AG09319 (cell line): ENCODE measurements around the gene ERC2.
"Not testable (repeated sequence)": the region's sequence is repeated elsewhere in the genome, so short reads cannot be mapped to it uniquely, and the experiment has no call there.

Experiments used
- DNase-seq: peaks from one replicate; pipeline ENCODE4 v3.0.0-alpha.2; 2010; ENCODE audit warnings: low read depth; ENCODE audit errors: extremely low read depth
- TF ChIP-seq, protein P1 (sequence below): IDR thresholded peaks from 2 replicates; pipeline ENCODE4 v1.5.1; 2011; ENCODE audit warnings: low read depth, mild to moderate bottlenecking, inconsistent platforms, low read length, moderate library complexity

Gene ERC2

DNA sequence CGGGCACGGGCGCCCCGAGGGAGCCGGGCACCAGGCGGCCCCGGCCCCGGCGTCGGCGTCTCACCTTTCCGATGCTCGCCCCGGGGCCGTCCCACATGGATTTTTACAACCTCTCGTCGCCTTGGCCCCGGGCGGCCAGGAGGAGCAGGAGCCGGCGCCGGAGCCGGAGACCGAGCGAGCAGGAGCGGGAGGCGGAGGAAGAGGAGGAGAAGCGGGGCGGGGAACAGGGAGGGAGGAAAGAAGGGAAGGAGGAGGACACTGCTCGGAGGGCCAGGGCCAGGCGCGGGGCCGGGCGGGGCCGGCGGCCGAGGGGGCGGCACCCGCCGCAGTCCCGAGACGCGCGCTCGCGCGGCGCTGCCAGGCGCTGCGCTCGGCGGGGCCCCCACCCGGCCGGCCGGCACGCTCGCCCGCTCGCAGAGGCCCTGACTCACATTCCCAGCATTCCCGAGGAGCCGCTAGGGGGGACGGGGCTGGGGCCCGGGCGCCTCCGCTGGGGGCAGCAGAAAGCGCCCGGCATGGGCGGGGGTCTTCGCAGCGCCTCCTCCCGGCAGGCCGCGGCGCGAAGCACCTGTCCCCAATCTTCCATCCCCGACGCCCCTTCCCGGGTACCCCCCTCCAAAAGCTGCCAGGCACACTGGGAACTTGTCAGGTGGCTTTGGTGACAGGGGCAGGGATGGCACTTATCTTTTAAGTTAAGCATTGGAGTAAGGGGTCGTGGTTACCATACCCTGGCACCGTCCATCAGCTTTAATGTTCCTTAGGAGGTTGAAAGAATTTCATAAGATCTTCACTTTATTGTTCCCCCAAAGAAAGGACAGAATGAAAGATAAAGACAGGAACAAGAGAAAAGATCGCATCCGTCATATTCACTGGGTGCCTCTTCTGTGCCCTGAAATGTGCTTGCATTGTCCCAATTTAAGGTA lies at the start of gene ERC2:
TSS of gene ERC2 (minus strand) at position 284 of the 923 bp plus-strand sequence.
- TF ChIP-seq, protein P1, sequence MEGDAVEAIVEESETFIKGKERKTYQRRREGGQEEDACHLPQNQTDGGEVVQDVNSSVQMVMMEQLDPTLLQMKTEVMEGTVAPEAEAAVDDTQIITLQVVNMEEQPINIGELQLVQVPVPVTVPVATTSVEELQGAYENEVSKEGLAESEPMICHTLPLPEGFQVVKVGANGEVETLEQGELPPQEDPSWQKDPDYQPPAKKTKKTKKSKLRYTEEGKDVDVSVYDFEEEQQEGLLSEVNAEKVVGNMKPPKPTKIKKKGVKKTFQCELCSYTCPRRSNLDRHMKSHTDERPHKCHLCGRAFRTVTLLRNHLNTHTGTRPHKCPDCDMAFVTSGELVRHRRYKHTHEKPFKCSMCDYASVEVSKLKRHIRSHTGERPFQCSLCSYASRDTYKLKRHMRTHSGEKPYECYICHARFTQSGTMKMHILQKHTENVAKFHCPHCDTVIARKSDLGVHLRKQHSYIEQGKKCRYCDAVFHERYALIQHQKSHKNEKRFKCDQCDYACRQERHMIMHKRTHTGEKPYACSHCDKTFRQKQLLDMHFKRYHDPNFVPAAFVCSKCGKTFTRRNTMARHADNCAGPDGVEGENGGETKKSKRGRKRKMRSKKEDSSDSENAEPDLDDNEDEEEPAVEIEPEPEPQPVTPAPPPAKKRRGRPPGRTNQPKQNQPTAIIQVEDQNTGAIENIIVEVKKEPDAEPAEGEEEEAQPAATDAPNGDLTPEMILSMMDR, result no peak
- DNase-seq, result peak; percentile 1

DNA sequence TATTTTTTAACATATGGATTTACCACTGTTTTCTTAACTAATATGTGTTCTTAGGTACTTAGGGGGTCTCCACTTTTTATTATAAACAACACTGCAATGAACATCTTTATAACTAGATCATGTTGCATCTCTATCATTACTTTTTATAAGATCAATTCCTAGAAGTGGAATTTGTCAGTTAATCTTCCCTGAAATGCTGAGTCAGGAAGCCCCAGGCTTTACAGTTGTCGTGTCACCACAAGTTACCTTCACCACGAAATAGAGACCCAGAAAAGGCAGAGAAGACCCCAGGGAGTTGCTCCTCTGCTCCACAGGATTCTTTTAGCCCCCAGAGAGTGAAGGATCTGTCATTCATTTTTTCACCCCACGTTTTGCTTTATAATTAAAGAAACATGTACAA lies 34.5 kb upstream of the ERC2 start:
- no peak for DNase-seq

DNA sequence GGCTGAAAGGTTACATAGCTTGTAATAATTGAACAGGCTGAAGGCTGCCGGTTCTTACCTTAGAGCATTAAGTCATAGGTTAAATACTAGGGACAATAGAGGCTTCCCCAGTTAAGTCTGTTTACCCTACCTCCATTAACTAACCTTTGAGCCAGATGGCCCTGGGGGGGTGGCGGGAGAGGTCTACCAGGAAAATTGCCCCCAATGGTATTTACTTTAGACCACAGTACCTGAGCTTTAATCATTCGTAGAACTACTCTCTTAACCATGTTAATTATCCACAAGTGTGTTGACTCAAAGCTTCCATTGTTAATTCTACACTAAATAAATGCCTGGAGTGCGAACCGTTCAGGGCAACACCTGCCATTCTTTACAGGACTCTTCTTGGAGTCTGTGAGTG lies 28.1 kb upstream of the ERC2 start:
- not testable (repeated sequence) for DNase-seq

More for the DNA sequence above, 34.5 kb upstream of the ERC2 start:
- TF ChIP-seq, protein P1, result no peak

DNA sequence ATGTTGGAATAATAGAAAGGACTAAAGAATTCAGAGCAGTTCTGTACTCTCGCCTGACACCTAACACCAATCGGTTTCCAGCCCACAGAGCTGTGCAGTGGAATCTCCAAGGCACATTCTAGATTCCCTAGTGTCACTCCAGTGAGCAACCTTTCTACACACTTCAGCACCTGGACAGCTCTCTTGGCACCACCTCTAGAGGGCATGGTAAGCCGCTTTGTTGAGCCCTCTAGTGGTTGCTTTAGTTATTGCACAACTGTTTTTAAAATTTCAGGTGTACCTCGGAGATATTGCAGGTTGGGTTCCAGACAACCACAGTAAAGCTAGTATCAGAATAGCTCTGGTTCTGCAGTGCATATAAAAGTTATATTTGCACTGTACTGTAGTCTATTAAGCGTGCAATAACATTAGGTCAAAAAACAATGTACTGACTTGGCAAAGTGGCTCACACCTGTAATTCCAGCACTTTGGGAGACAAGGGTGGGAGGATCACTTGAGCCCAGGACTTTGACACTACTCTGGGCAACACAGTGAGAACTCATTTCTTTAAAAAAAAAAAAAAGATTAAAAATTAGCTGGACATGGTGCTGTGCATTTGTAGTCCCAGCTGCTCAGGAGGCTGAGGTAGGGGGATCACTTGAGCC lies 26.5 kb upstream of the ERC2 start:
- peak; percentile 45 for DNase-seq
- TF ChIP-seq, protein P1, result peak; percentile 93

DNA sequence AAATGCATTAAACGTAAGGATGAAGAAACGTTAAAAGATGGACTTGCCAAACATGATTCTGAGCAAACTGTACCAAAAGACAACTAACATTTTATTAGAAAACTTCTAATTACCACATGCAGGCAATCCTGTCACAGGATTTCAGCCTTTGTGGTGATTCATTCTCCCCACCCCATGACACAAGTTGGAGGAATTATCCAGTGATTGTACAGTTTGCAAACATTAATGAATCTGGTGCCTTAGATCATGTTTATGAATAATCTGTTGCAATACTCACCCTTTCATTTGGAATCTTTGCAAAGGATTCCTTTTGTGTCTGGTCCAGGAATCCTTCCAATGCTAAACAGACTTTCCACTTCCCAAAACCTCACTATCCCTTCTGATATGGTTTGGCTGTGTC lies 23.3 kb upstream of the ERC2 start:
- TF ChIP-seq, protein P1, result no peak
- no peak for DNase-seq

DNA sequence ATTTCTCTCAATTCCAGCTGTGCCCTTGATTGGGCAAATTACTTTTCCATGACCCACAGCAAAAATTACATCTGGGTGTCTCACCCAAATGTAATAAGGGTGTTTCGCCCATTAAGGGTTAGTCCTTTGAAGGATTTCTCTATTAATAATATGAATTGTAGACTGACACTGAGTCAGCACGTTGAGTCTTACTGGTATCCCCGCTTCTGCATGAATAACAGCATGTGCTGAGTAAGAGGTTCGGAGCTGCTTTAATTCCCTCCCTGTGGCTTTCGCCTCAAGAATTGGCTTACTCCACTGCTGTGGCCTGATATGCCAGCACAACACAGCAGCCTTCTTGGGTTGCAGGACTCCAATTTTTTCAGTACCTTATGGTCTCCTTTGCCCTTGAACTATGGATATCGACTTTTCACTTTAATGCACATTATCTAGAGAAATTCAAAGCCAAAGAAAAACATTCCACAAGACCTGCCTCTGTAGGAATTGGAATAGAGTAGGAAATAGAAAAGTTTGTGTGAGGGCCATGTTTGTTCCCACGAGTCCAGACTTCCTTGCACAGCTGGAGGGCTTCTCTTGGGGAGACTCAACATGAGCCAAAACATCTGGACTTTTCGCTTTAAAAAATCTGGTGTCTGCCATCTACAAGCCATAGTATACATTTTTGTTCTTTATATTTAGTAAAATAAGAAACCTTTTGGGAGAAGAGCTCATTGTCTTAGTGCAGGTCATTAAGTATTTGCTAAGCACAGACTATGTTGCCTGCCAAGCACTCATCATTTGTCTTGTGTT lies 20.7 kb upstream of the ERC2 start:
- no peak for DNase-seq
- TF ChIP-seq, protein P1, result no peak

DNA sequence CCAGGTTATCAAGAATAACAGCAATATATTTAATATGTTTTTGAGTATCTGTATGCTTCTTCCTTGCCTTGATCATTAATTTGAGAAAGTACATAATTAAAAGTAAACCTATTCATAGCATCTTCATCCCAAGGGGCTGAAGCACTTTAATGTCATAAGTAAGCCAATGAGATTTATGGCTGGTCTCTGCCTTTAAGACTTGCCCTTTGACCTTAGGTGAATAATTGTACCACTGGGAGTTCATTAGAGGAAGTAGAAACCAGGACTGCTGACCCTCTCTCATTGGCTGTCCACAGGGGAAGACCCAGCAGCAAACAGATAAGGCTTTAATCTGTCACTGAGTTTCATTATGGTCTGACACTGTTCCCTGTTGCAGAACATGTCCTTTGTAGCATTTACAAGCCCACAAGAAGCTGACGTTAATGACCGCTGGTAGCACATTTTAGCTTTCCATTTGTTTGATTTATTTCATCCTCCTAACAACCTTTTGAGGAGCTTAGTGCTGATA lies 16.3 kb upstream of the ERC2 start:
- TF ChIP-seq, protein P1, result no peak
- DNase-seq, result no peak
